Lung (tissue), 12 donors: ENCODE results near the gene NETO1. TPM values are rescaled to one million over a fixed set of nuclear protein-coding genes. Genes with fewer than 3 reads are reported as not detected.

Experiments used
- ATAC-seq: fragments of 200-7000 bp; cut with Tn5 transposase; one replicate; pipeline ENCODE4 v1.9.1; 2020; ENCODE audit warnings: moderate number of reproducible peaks; ENCODE audit not compliant: insufficient read depth, low FRiP score
- DNase-seq, 3 donors: peaks; one replicate each; pipeline ENCODE4 v3.0.0-alpha.2; 2013 to 2017
- H3K27ac ChIP-seq, 2 donors: one replicate each; pipeline ENCODE4 v1.5.1; 2013; ENCODE audit warnings: mild to moderate bottlenecking in 2 of 2, moderate library complexity in 2 of 2, control low read depth in 1 of 2, inconsistent platforms in 1 of 2, low read depth in 1 of 2, low read length in 1 of 2
- H3K27me3 ChIP-seq, 3 donors: one replicate each; pipeline ENCODE4 v1.5.1; 2013; ENCODE audit warnings: low read length in 2 of 3; ENCODE audit not compliant: control insufficient read depth in 3 of 3, insufficient read depth in 3 of 3
- H3K36me3 ChIP-seq, 4 donors: one replicate each; pipeline ENCODE4 v1.5.1; 2013; ENCODE audit warnings: low read length in 4 of 4, mild to moderate bottlenecking in 1 of 4, moderate library complexity in 1 of 4; ENCODE audit not compliant: control insufficient read depth in 4 of 4, insufficient read depth in 4 of 4
- H3K4me1 ChIP-seq, 5 donors: one replicate each; pipeline ENCODE4 v1.5.1; 2013; ENCODE audit warnings: low read length in 5 of 5, mild to moderate bottlenecking in 2 of 5, moderate library complexity in 1 of 5; ENCODE audit not compliant: control insufficient read depth in 5 of 5, insufficient read depth in 5 of 5
- H3K4me3 ChIP-seq: one replicate; pipeline ENCODE4 v1.5.1; 2013; ENCODE audit warnings: mild to moderate bottlenecking, control low read depth, moderate library complexity
- H3K9ac ChIP-seq, 2 donors: one replicate each; pipeline ENCODE4 v1.5.1; 2013; ENCODE audit warnings: low read length in 2 of 2, control low read depth in 1 of 2; ENCODE audit not compliant: insufficient read depth in 1 of 2
- H3K9me3 ChIP-seq, 4 donors: one replicate each; pipeline ENCODE4 v1.5.1; 2013; ENCODE audit warnings: low read length in 3 of 4, mild to moderate bottlenecking in 1 of 4, moderate library complexity in 1 of 4; ENCODE audit not compliant: control insufficient read depth in 4 of 4, insufficient read depth in 3 of 4
- CTCF ChIP-seq: IDR thresholded peaks from 2 replicates; pipeline ENCODE4 v1.5.1; 2012; ENCODE audit warnings: mild to moderate bottlenecking; ENCODE audit errors: control extremely low read depth, extremely low read depth
- WGBS, 2 donors: extraction: QIAGEN DNeasy Blood & Tissue Kit; methylation state at CpG; one replicate each; pipeline ENCODE4 v1.1.7; 2013; 5-methylcytosine and 5-hydroxymethylcytosine counted together
- polyA plus RNA-seq, 2 donors: library from polyadenylated mRNA; stranded (reverse); fragments of 200-250 nt; gene quantifications; one replicate each; pipeline ENCODE4 v1.2.1, GENCODE V29; 2013
- total RNA-seq, 2 donors: library from RNA; depleted of rRNA in 1 of 2; stranded (reverse); fragments of >200 nt in 1 of 2; gene quantifications; one replicate each; pipeline ENCODE4 v1.2.1, GENCODE V29; 2014 to 2021
- donor health status: control.
- donor health status: control.
- donor health status: Bipolar disorder and iron deficiency.
- donor health status: healthy.
- donor health status: DM: yes; HTN: yes; CAD: no.

The NETO1 gene
- total and polyA plus RNA-seq, 4 donors: 0.05 TPM; not detected in 3

- Histone ChIP-seq H3K27me3 (peaks cover 23 to 66% (median 38%) of the 10 kb centered on the region in 3 donors), H3K9me3 (peaks cover 0 to 15% (median 0%) of the 10 kb centered on the region in 4 donors), H3K27ac (no peak overlapping the region), H3K9ac (no peak overlapping the region), H3K4me1 (peaks cover 0 to 19% (median 0%) of the 10 kb centered on the region in 5 donors), H3K36me3 (no peaks in the 10 kb centered on the region), H3K4me3 (no peak overlapping the region)
- ATAC-seq (no peak), DNase-seq (peak in 1 of 3 donors; percentile 5)
- WGBS, 2 donors: 7 to 10% methylated on average over 52 to 57 of the region's 57 CpGs
- no peak for TF ChIP-seq CTCF
Observed at GRCh38 chr18:72869226-72870185, 1.7 kb upstream of the NETO1 start.

DNA sequence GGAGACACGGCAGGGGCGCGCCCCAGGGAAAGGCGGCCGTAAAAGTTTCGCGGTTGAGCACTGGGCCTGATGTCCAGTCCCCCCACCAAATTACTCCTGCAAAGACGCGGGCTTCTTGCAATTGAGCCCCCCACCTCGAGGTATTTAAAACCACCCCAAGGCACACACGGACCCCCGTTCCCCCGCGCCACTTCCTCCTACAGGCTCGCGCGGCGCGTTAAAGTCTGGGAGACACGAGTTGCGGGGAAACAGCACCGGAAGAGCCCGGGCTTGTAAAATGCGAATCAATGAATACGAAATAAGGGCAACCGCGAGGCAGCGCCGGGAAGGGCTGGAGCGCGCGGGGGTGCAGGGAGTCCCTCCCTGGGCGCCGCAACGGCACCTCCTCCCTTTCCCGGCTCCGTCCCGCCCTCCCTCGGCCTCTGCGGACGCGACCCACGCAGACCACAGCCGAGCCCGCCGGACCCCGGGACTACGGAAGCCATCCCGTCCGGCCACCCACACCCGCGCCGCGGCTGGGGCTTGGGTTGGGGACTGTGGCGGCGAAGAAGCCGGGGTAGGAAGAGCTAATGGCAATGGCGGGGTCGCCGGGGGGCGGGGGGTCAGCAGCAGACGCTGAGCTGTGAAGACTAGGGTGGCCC lies 918 bp upstream of the NETO1 start:
- Histone ChIP-seq H3K27me3 (peaks cover 23 to 69% (median 38%) of the 10 kb centered on the region in 3 donors), H3K36me3 (no peaks in the 10 kb centered on the region), H3K27ac (no peak overlapping the region), H3K9me3 (peaks cover 0 to 15% (median 0%) of the 10 kb centered on the region in 4 donors), H3K4me1 (peaks cover 0 to 19% (median 0%) of the 10 kb centered on the region in 5 donors), H3K9ac (no peak overlapping the region), H3K4me3 (no peak overlapping the region)
- WGBS, 2 donors: 1 to 3% methylated on average over 60 to 62 of the region's 62 CpGs
- DNase-seq (no peak), ATAC-seq (no peak)
- no peak for TF ChIP-seq CTCF

DNA sequence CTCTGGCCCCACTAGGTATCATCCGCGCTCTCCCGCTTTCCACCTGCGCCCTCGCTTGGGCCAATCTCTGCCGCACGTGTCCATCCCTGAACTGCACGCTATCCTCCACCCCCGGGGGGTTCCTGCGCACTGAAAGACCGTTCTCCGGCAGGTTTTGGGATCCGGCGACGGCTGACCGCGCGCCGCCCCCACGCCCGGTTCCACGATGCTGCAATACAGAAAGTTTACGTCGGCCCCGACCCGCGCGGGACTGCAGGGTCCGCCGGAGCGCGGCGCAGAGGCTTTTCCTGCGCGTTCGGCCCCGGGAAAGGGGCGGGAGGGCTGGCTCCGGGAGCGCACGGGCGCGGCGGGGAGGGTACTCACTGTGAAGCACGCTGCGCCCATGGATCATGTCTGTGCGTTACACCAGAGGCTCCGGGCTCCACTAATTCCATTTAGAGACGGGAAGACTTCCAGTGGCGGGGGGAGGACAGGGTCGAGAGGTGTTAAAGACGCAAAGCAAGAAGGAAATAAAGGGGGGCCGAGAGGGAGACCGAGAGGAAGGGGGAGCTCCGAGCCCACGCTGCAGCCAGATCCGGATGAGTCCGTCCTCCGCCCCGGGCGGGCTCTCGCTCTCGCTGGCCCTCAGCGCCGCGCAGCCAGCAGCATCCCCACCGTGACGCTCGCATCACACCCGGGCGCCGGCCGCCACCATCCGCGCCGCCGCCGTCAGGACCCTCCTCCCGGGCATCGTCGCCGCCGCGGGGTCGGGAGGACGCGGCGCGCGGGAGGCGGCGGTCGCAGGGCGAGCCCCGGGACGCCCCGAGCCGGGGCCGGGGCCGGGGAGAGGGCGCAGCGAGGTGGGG lies 664 bp downstream of the NETO1 start:
- DNase-seq (peak in 2 of 3 donors; percentile 6 to 14), ATAC-seq (no peak)
- peaks cover 0 to 19% (median 0%) of the 10 kb centered on the region in 5 donors for H3K4me1 ChIP-seq
- no peak overlapping the region for H3K27ac ChIP-seq
- peaks cover 23 to 67% (median 38%) of the 10 kb centered on the region in 3 donors for H3K27me3 ChIP-seq
- 1 to 3% methylated on average over 88 to 102 of the region's 102 CpGs for WGBS, 2 donors
- H3K36me3 ChIP-seq: no peaks in the 10 kb centered on the region
- H3K9ac ChIP-seq: no peak overlapping the region
- H3K9me3 ChIP-seq: peaks cover 0 to 13% (median 0%) of the 10 kb centered on the region in 4 donors
- TF ChIP-seq CTCF: no peak
- H3K4me3 ChIP-seq: no peak overlapping the region
